GM18498 (cell line): ENCODE data around the gene ARF5.
A peak's percentile ranks its signal among the peaks of the same experiment; 100 is the strongest.
"Not testable (repeated sequence)": the region's sequence is repeated elsewhere in the genome, so short reads cannot be mapped to it uniquely, and the experiment has no call there.

ENCODE experiments used
- ATAC-seq: cut with Tn5 transposase; IDR thresholded peaks from one replicate; pipeline ENCODE4 v1.9.1; 2021; ENCODE audit warnings: mild to moderate bottlenecking, moderate library complexity; ENCODE audit not compliant: unreplicated experiment

Gene ARF5

GRCh38 chr7:127588019-127588696 lies at the start of gene ARF5:
Gene ARF5, plus strand, starts transcription at chr7:127588411. Its CDS starts 88 bp downstream, at chr7:127588499.
- ATAC-seq = peak; percentile 82

- no peak for ATAC-seq
These were observed 49.1 kb upstream of the ARF5 start for GRCh38 chr7:127539116-127539515.

- ATAC-seq = not testable (repeated sequence)
These were observed 47.8 kb upstream of the ARF5 start for GRCh38 chr7:127540461-127540860.

- ATAC-seq = no peak
These were observed 46.7 kb upstream of the ARF5 start for GRCh38 chr7:127541548-127541947.

- ATAC-seq = no peak
These were observed 41.9 kb upstream of the ARF5 start for GRCh38 chr7:127546313-127546712.

- no peak for ATAC-seq
These were observed 38.0 kb upstream of the ARF5 start for GRCh38 chr7:127550247-127550646.

GRCh38 chr7:127551941-127552340 lies 36.3 kb upstream of the ARF5 start:
- no peak for ATAC-seq

GRCh38 chr7:127556404-127556803 lies 31.8 kb upstream of the ARF5 start:
- no peak for ATAC-seq

GRCh38 chr7:127557803-127558202 lies 30.4 kb upstream of the ARF5 start:
- ATAC-seq = no peak

- no peak for ATAC-seq
These were observed 22.0 kb upstream of the ARF5 start for GRCh38 chr7:127566242-127566641.

- not testable (repeated sequence) for ATAC-seq
These were observed 20.2 kb upstream of the ARF5 start for GRCh38 chr7:127568034-127568433.

- ATAC-seq = no peak
These were observed 16.3 kb upstream of the ARF5 start for GRCh38 chr7:127571741-127572505.

- no peak for ATAC-seq
These were observed 10.1 kb upstream of the ARF5 start for GRCh38 chr7:127578036-127578684.

GRCh38 chr7:127578711-127579275 lies 9.4 kb upstream of the ARF5 start:
- ATAC-seq = no peak

GRCh38 chr7:127580612-127581011 lies 7.6 kb upstream of the ARF5 start:
- ATAC-seq = no peak

- ATAC-seq = no peak
These were observed 6.5 kb upstream of the ARF5 start for GRCh38 chr7:127581716-127582115.

GRCh38 chr7:127582361-127582760 lies 5.8 kb upstream of the ARF5 start:
- no peak for ATAC-seq

- no peak for ATAC-seq
These were observed 3.6 kb upstream of the ARF5 start for GRCh38 chr7:127584648-127585043.

GRCh38 chr7:127585044-127585953 lies 2.9 kb upstream of the ARF5 start, which contains the start of gene GCC1:
Gene GCC1, minus strand, starts transcription at chr7:127585596. Its CDS starts 414 bp downstream, at chr7:127585182.
- peak; percentile 84 for ATAC-seq

GRCh38 chr7:127586346-127586745 lies 1.9 kb upstream of the ARF5 start:
- ATAC-seq = no peak
